ENCODE measurements around the gene GRK2.
A peak's percentile ranks its signal among the peaks of the same experiment; 100 is the strongest.

GRK2 gene

DNA sequence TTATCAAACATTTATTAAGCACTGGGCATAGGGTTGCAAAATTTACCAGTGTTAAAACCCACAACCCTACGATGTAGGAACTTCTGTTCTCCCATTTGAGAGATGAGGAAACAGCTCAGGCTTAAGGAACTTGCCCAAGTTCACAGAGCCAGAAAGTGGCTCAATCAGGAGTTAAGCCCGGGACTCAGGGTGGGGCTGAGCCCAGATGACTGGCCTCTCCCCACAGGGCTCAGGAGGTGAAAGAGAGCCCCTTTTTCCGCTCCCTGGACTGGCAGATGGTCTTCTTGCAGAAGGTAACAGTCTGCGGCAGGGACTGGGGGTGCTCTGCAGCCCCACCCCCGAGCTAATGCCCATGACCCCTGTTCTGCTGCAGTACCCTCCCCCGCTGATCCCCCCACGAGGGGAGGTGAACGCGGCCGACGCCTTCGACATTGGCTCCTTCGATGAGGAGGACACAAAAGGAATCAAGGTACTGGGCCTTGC, 17.2 kb downstream of the GRK2 start:
- DNase-seq (ENCODE audit: extremely low read depth, low read depth), result no peak
- no peak overlapping the region for H3K4me3 ChIP-seq (replicated peaks; ENCODE audit: low read depth, low read length)
- TF ChIP-seq, protein P1, sequence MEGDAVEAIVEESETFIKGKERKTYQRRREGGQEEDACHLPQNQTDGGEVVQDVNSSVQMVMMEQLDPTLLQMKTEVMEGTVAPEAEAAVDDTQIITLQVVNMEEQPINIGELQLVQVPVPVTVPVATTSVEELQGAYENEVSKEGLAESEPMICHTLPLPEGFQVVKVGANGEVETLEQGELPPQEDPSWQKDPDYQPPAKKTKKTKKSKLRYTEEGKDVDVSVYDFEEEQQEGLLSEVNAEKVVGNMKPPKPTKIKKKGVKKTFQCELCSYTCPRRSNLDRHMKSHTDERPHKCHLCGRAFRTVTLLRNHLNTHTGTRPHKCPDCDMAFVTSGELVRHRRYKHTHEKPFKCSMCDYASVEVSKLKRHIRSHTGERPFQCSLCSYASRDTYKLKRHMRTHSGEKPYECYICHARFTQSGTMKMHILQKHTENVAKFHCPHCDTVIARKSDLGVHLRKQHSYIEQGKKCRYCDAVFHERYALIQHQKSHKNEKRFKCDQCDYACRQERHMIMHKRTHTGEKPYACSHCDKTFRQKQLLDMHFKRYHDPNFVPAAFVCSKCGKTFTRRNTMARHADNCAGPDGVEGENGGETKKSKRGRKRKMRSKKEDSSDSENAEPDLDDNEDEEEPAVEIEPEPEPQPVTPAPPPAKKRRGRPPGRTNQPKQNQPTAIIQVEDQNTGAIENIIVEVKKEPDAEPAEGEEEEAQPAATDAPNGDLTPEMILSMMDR (IDR thresholded peaks at IDR 0.05; ENCODE audit: low read depth, low read length, missing control alignments), result no peak

DNA sequence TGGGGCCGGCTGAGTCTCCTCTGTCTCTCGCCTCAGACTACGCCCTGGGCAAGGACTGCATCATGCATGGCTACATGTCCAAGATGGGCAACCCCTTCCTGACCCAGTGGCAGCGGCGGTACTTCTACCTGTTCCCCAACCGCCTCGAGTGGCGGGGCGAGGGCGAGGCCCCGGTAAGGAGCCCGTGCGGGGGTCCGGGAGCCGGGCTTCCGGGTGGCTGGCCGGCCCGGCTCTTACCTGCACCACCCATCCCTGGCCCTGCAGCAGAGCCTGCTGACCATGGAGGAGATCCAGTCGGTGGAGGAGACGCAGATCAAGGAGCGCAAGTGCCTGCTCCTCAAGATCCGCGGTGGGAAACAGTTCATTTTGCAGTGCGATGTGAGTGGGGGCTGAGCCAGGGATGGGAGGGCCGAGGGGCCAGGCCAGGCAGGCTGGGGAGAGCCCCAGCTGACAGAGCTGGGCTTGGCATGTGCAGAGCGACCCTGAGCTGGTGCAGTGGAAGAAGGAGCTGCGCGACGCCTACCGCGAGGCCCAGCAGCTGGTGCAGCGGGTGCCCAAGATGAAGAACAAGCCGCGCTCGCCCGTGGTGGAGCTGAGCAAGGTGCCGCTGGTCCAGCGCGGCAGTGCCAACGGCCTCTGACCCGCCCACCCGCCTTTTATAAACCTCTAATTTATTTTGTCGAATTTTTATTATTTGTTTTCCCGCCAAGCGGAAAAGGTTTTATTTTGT, 18.7 kb downstream of the GRK2 start:
- H3K4me3 ChIP-seq (replicated peaks; ENCODE audit: low read depth, low read length), result no peak overlapping the region
- TF ChIP-seq, protein P1 (IDR thresholded peaks at IDR 0.05; ENCODE audit: low read depth, low read length, missing control alignments), result no peak
- DNase-seq (ENCODE audit: extremely low read depth, low read depth), result no peak

DNA sequence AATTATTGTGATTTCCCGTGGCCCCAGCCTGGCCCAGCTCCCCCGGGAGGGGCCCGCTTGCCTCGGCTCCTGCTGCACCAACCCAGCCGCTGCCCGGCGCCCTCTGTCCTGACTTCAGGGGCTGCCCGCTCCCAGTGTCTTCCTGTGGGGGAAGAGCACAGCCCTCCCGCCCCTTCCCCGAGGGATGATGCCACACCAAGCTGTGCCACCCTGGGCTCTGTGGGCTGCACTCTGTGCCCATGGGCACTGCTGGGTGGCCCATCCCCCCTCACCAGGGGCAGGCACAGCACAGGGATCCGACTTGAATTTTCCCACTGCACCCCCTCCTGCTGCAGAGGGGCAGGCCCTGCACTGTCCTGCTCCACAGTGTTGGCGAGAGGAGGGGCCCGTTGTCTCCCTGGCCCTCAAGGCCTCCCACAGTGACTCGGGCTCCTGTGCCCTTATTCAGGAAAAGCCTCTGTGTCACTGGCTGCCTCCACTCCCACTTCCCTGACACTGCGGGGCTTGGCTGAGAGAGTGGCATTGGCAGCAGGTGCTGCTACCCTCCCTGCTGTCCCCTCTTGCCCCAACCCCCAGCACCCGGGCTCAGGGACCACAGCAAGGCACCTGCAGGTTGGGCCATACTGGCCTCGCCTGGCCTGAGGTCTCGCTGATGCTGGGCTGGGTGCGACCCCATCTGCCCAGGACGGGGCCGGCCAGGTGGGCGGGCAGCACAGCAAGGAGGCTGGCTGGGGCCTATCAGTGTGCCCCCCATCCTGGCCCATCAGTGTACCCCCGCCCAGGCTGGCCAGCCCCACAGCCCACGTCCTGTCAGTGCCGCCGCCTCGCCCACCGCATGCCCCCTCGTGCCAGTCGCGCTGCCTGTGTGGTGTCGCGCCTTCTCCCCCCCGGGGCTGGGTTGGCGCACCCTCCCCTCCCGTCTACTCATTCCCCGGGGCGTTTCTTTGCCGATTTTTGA, 19.5 kb downstream of the GRK2 start:
- no peak for DNase-seq (ENCODE audit: extremely low read depth, low read depth)
- TF ChIP-seq, protein P1 (IDR thresholded peaks at IDR 0.05; ENCODE audit: low read depth, low read length, missing control alignments), result no peak
- H3K4me3 ChIP-seq (replicated peaks; ENCODE audit: low read depth, low read length), result no peak overlapping the region

DNA sequence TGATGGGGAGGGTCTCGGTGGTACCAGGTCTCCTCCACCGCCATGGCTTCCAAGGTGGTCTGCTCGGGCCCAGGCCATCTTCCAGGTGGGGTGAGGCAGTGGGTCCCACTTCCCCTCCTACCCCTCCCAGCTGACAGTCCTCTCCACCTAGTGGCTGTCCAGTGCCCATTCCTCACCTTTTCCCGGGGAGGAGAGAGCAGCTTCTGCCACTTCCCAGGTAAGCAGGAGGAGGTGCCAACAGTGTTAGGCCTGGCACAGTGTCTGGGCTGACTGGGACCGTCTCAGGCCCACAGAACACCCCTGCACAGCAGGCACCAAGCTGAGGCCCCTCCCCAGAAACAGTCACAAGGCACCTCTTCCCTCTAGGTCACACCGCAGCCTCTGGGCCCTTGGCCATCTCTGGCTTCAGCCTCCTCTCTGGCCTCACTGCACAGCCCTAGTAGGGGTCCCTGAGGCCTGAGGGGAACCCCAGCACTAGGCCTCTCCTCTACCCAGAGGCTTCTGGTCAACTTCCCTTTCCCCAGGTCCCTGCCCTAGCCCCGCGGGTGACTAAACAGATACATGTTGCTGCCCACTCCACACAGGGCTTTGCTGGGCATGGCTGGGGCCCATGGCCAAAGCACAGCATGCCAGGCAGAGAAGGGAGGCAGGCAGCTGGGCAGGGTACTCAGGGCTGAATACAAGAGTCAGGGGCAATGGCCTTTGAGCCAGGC, 20.5 kb downstream of the GRK2 start:
- TF ChIP-seq, protein P1 (IDR thresholded peaks at IDR 0.05; ENCODE audit: low read depth, low read length, missing control alignments), result no peak
- DNase-seq (ENCODE audit: extremely low read depth, low read depth), result no peak
- H3K4me3 ChIP-seq (replicated peaks; ENCODE audit: low read depth, low read length), result no peak overlapping the region

GRCh38 chr11:67287355-67288197, 21.3 kb downstream of the GRK2 start:
- TF ChIP-seq, protein P1 (IDR thresholded peaks at IDR 0.05; ENCODE audit: low read depth, low read length, missing control alignments), result no peak
- no peak for DNase-seq (ENCODE audit: extremely low read depth, low read depth)

GRCh38 chr11:67288198-67288451, 21.9 kb downstream of the GRK2 start:
- TF ChIP-seq, protein P1 (IDR thresholded peaks at IDR 0.05; ENCODE audit: low read depth, low read length, missing control alignments), result no peak
- no peak for DNase-seq (ENCODE audit: extremely low read depth, low read depth)
- H3K4me3 ChIP-seq (replicated peaks; ENCODE audit: low read depth, low read length), result peak overlapping the region; percentile 52

More at GRCh38 chr11:67287355-67288197, 21.3 kb downstream of the GRK2 start:
- H3K4me3 ChIP-seq (replicated peaks; ENCODE audit: low read depth, low read length), result peak overlapping the region; percentile 52

All from HFF-Myc (cell line).